Endothelial cell of hepatic sinusoid (primary cell): ENCODE results near the gene SPRING1.
"Not testable (repeated sequence)": the region's sequence is repeated elsewhere in the genome, so short reads cannot be mapped to it uniquely, and the experiment has no call there.

Experiments
- in situ Hi-C: cut with HindIII; loops from 2 replicates; pipeline ENCODE4 v1.10.0; 2017; ENCODE audit warnings: low sequenced_read_pairs

Gene SPRING1

GRCh38 chr12:116742787-116743186 lies 4.9 kb upstream of the SPRING1 start:
- in situ Hi-C loops, result not testable (repeated sequence)

- in situ Hi-C loops, result no loop called here
Observed at GRCh38 chr12:116739381-116739887, 1.6 kb upstream of the SPRING1 start.

- in situ Hi-C loops, result no loop called here
Observed at GRCh38 chr12:116736962-116737773, 701 bp downstream of the SPRING1 start.

GRCh38 chr12:116735951-116736599 lies 1.8 kb downstream of the SPRING1 start:
- in situ Hi-C loops, result no loop called here

GRCh38 chr12:116735084-116735483 lies 2.8 kb downstream of the SPRING1 start:
- in situ Hi-C loops, result no loop called here

- in situ Hi-C loops, result no loop called here
Observed at GRCh38 chr12:116734156-116734768, 3.6 kb downstream of the SPRING1 start.

GRCh38 chr12:116731801-116732200 lies 6.1 kb downstream of the SPRING1 start:
- in situ Hi-C loops, result no loop called here

- in situ Hi-C loops, result no loop called here
Observed at GRCh38 chr12:116727891-116728290, 10.0 kb downstream of the SPRING1 start.

GRCh38 chr12:116727261-116727660 lies 10.6 kb downstream of the SPRING1 start:
- in situ Hi-C loops, result no loop called here

GRCh38 chr12:116726694-116727093 lies 11.2 kb downstream of the SPRING1 start:
- in situ Hi-C loops, result no loop called here

- in situ Hi-C loops, result no loop called here
Observed at GRCh38 chr12:116722245-116722644, 15.6 kb downstream of the SPRING1 start.

- in situ Hi-C loops, result no loop called here
Observed at GRCh38 chr12:116719731-116720528, 17.9 kb downstream of the SPRING1 start.

- in situ Hi-C loops, result no loop called here
Observed at GRCh38 chr12:116718655-116719454, 19.0 kb downstream of the SPRING1 start.

GRCh38 chr12:116717466-116718437 lies 20.1 kb downstream of the SPRING1 start:
- in situ Hi-C loops, result no loop called here

GRCh38 chr12:116714175-116714574 lies 23.7 kb downstream of the SPRING1 start:
- in situ Hi-C loops, result no loop called here

GRCh38 chr12:116713527-116713926 lies 24.3 kb downstream of the SPRING1 start:
- in situ Hi-C loops, result no loop called here

GRCh38 chr12:116712458-116713303 lies 25.2 kb downstream of the SPRING1 start:
- in situ Hi-C loops, result no loop called here
